GM12864 (cell line): ENCODE measurements around the gene CRISP3.
"Not testable (repeated sequence)": the region's sequence is repeated elsewhere in the genome, so short reads cannot be mapped to it uniquely, and the experiment has no call there.

Experiments used
- DNase-seq: peaks from one replicate; pipeline ENCODE4 v3.0.0-alpha.2; 2011; ENCODE audit warnings: low read depth
- H3K4me3 ChIP-seq: 2 replicates; pipeline ENCODE4 v1.5.1; 2011; ENCODE audit warnings: mild to moderate bottlenecking, low read depth, low read length, control low read depth
- TF ChIP-seq, protein P1 (sequence below): IDR thresholded peaks from 2 replicates; pipeline ENCODE4 v1.5.1; 2011; ENCODE audit warnings: low read depth, mild to moderate bottlenecking, moderate library complexity, low read length, control low read depth, inconsistent platforms; ENCODE audit errors: missing control alignments

CRISP3 gene

DNA sequence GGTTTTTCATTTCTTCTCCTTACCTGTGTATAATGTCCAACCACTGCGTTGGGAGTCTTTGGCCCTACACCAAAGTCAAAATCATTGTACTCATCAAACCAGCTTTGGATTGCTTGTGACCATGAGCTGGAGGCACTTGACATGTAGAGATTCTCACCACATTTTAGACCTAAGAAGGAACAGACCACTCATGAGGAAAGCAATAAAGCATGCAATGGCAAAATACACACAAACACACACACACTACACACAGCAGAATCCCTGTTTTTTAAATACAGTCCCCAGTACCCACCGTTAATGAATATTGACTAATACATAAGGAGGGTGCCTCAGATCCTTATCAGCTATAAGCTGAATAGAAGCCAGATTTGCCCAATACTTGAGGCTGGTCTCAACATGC lies 10.5 kb downstream of the CRISP3 start:
- no peak for DNase-seq
- H3K4me3 ChIP-seq, result no peak overlapping the region
- TF ChIP-seq, protein P1, sequence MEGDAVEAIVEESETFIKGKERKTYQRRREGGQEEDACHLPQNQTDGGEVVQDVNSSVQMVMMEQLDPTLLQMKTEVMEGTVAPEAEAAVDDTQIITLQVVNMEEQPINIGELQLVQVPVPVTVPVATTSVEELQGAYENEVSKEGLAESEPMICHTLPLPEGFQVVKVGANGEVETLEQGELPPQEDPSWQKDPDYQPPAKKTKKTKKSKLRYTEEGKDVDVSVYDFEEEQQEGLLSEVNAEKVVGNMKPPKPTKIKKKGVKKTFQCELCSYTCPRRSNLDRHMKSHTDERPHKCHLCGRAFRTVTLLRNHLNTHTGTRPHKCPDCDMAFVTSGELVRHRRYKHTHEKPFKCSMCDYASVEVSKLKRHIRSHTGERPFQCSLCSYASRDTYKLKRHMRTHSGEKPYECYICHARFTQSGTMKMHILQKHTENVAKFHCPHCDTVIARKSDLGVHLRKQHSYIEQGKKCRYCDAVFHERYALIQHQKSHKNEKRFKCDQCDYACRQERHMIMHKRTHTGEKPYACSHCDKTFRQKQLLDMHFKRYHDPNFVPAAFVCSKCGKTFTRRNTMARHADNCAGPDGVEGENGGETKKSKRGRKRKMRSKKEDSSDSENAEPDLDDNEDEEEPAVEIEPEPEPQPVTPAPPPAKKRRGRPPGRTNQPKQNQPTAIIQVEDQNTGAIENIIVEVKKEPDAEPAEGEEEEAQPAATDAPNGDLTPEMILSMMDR, result no peak

DNA sequence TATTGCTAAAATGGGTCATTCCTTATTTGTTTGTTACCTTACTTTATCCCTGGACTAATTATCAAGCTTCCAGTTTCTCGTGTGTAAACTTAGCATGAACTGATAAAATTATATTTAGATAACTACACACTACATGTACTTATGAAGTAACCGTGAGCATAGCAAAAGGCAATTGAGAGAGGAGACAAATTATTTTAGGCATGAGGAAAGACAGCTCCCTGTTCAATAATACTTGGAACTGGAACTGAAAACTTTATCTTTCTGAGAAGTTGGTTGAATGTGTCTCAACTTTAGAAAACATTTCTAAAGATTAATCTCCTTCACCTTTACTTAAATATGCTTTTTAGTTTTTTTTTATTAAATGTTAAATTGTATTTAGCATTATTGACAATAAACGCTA lies 11.4 kb downstream of the CRISP3 start:
- no peak overlapping the region for H3K4me3 ChIP-seq
- DNase-seq, result no peak
- TF ChIP-seq, protein P1, result no peak

DNA sequence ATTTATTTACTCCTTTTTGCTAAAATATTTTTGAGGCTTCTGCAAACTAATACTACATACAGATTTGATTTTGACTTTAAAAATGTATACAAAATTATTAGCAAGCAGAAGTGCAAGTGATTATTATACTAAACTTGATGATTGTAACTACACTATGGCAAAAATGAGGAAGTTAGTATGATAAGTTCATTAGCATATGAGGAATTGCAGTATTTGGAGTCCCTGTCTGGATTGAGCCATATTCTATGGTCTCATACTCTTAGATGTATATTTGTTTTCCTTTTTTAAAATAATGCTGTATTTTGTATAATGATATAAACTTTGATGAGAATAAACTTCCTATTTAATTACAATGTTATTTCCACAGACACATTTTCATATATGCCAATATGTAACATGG lies 13.9 kb downstream of the CRISP3 start:
- DNase-seq, result no peak
- H3K4me3 ChIP-seq, result no peak overlapping the region
- TF ChIP-seq, protein P1, result no peak

DNA sequence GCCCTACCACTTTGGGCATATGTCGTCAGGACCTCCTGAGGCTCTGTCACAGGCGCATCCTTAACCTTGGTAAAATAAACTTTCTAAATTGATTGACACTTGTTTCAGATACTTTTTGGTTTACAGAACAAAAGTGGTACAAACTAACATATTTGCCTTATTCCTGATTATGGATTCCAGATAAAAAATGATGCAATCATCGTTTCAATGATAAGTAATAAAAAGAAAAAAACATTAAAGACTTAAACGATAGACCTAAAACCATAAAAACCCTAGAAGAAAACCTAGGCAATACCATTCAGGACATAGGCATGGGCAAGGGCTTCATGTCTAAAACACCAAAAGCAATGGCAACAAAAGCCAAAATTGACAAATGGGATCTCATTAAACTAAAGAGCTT lies 20.3 kb downstream of the CRISP3 start:
- not testable (repeated sequence) for DNase-seq, H3K4me3 ChIP-seq

DNA sequence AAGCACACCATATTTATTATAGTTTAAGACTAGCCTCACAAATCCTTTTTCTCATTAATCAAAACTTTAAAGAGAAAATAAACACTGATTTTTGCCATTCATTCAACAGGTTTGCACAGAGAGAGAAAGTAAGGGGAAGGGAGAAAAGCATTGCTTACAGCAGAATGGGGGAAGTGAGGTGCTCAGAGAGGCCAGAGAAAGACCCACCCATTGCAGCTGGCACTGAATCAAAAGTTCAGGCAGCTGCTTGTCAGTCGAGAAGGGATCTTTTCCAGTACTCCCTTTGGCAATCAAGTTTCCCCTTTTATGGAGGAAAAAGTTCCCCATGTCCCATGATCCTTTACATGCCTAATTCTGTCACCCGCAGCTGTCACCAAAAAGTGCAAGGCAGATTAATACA lies 22.9 kb downstream of the CRISP3 start:
- no peak for DNase-seq
- no peak overlapping the region for H3K4me3 ChIP-seq
- TF ChIP-seq, protein P1, result no peak

DNA sequence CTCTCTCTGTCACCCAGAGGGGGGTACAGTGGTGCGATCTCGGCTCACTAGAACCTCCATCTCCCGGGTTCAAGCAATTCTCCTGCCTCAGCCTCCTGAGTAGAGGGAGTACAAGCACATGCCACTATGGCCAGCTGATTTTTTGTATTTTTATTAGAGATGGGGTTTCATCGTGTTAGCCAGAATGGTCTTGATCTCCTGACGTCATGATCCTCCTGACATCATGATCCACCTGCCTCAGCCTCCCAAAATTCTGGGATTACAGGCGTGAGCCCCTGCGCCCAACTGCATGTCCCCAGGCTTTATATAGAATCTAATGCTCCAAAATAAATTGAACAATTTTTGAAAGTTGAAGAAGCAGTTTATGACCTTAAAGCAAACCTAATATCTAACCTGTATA lies 23.8 kb downstream of the CRISP3 start:
- no peak overlapping the region for H3K4me3 ChIP-seq
- TF ChIP-seq, protein P1, result no peak
- no peak for DNase-seq

DNA sequence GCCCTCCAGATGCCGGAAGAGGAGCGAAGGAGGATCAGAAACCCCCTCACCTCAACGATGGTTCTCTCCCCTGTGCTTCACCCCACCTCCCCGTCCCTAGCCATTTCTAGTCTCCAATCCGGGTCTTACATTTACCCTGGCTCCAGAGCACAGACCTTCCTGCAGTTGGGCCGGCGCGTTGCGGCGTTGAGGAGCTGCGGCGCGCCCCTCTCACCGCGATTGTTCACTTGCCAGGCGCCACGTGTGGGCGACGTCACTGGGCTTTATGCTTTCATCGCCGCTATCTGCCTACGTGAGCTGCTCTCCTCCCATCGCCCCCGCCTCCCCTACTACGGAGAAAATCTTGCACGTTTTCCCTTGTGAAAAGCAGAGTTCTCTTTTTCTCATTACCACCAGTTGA lies 30.8 kb downstream of the CRISP3 start, which contains the start of gene CRISP2:
CRISP2 (minus strand) TSS at position 198 of the 400 bp plus-strand sequence. CDS start 4,347 bp downstream, outside the sequence.
- no peak for DNase-seq
- no peak within 1 kb of the TSS for H3K4me3 ChIP-seq
- TF ChIP-seq, protein P1, result no peak

DNA sequence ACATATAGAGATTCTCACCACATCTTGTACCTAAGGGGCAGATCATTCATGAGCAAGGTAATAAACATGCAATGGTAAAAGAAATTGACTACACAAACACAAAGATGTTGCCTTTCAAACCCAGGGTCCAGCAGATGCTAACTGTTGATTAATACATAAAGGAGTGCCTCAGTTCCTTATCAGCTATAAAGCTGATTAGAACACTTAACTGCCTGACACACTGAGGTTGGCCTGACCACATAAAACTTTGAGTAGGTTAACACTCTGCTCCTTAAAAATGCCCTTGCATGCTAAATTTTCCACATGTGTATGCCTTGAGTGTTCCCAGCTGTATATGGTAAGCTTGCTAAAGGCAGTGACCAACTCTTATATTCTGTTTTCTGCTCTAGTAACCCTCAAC lies 45.7 kb downstream of the CRISP3 start:
- H3K4me3 ChIP-seq, result no peak overlapping the region
- no peak for DNase-seq
- TF ChIP-seq, protein P1, result no peak
